H1 (cell line): ENCODE results near the gene KANSL3.

ENCODE experiments used
- EP300 ChIP-seq, 2 experiments: IDR thresholded peaks; 1 replicate in 1 of 2; 2 replicates in 1 of 2; pipeline ENCODE4 v1.6.1; 2011 to 2012; ENCODE audit warnings: low read depth in 2 of 2, low read length in 2 of 2, mild to moderate bottlenecking in 2 of 2, borderline replicate concordance in 1 of 2, inconsistent platforms in 1 of 2, moderate library complexity in 1 of 2
- JUND ChIP-seq: IDR thresholded peaks from 2 replicates; pipeline ENCODE4 v1.6.1; 2011; ENCODE audit warnings: mild to moderate bottlenecking, improper control_type of control experiment, low read length
- POLR2A ChIP-seq, 2 experiments: IDR thresholded peaks; 1 replicate in 1 of 2; 2 replicates in 1 of 2; pipeline ENCODE4 v1.6.1; 2011; ENCODE audit warnings: low read depth in 2 of 2, low read length in 2 of 2, mild to moderate bottlenecking in 2 of 2; ENCODE audit errors: control extremely low read depth in 1 of 2
- POLR2AphosphoS5 ChIP-seq: IDR thresholded peaks from 2 replicates; pipeline ENCODE4 v1.6.1; 2011; ENCODE audit warnings: low read depth, low read length
- TAF1 ChIP-seq: IDR thresholded peaks from 2 replicates; pipeline ENCODE4 v1.6.1; 2011; ENCODE audit warnings: mild to moderate bottlenecking, low read depth, low read length
- ZNF274 ChIP-seq: IDR thresholded peaks from 2 replicates; pipeline ENCODE4 v1.7.0; 2012; ENCODE audit warnings: low read length, borderline replicate concordance; ENCODE audit errors: extremely low read depth
- TF ChIP-seq, protein P1 (sequence below), 3 experiments: IDR thresholded peaks; 1 replicate in 2 of 3; 2 replicates in 1 of 3; pipeline versions ENCODE4 v1.5.1 to v1.6.1; 2011; ENCODE audit warnings: low read length in 3 of 3, mild to moderate bottlenecking in 3 of 3, inconsistent platforms in 2 of 3, low read depth in 1 of 3, moderate library complexity in 1 of 3; ENCODE audit not compliant: insufficient read depth in 1 of 3; ENCODE audit errors: control extremely low read depth in 1 of 3

DNA sequence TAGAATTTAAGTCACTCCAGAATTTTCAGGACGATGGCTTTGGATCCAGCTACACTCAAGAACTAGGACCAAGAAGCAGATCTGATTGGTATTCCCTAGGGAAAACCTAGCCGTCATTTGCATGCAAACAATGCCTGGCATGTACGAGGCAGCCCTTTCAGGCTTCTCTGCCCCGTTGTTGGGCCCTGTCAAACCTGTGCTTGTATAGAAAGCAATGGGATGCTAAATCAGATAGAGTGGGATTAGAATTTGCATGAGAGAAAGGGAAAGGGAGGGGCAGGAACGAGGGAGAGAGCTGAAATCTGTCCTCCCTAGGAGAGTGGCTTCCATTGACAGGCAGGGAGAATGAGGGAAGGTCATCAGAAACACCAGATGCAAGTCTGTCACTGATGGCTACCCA is 73.0 kb downstream of the KANSL3 start:
- TF ChIP-seq, protein P1, sequence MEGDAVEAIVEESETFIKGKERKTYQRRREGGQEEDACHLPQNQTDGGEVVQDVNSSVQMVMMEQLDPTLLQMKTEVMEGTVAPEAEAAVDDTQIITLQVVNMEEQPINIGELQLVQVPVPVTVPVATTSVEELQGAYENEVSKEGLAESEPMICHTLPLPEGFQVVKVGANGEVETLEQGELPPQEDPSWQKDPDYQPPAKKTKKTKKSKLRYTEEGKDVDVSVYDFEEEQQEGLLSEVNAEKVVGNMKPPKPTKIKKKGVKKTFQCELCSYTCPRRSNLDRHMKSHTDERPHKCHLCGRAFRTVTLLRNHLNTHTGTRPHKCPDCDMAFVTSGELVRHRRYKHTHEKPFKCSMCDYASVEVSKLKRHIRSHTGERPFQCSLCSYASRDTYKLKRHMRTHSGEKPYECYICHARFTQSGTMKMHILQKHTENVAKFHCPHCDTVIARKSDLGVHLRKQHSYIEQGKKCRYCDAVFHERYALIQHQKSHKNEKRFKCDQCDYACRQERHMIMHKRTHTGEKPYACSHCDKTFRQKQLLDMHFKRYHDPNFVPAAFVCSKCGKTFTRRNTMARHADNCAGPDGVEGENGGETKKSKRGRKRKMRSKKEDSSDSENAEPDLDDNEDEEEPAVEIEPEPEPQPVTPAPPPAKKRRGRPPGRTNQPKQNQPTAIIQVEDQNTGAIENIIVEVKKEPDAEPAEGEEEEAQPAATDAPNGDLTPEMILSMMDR (IDR thresholded peaks at IDR 0.05; ENCODE audit: control extremely low read depth in 1 of 3, insufficient read depth in 1 of 3, low read depth in 1 of 3, low read length in 3 of 3), result no peak
- TF ChIP-seq EP300 (IDR thresholded peaks at IDR 0.05; ENCODE audit: borderline replicate concordance in 1 of 2, low read depth in 2 of 2, low read length in 2 of 2) (no peak), POLR2A (IDR thresholded peaks at IDR 0.05; ENCODE audit: control extremely low read depth in 1 of 2, low read depth in 2 of 2, low read length in 2 of 2) (no peak), ZNF274 (no peak), TAF1 (no peak), JUND (no peak), POLR2AphosphoS5 (no peak)
